ENCODE data around the gene CFAP100. TPM values are rescaled to one million over a fixed set of nuclear protein-coding genes. Genes with fewer than 3 reads are reported as not detected.

Gene CFAP100
- total RNA-seq: not detected

DNA sequence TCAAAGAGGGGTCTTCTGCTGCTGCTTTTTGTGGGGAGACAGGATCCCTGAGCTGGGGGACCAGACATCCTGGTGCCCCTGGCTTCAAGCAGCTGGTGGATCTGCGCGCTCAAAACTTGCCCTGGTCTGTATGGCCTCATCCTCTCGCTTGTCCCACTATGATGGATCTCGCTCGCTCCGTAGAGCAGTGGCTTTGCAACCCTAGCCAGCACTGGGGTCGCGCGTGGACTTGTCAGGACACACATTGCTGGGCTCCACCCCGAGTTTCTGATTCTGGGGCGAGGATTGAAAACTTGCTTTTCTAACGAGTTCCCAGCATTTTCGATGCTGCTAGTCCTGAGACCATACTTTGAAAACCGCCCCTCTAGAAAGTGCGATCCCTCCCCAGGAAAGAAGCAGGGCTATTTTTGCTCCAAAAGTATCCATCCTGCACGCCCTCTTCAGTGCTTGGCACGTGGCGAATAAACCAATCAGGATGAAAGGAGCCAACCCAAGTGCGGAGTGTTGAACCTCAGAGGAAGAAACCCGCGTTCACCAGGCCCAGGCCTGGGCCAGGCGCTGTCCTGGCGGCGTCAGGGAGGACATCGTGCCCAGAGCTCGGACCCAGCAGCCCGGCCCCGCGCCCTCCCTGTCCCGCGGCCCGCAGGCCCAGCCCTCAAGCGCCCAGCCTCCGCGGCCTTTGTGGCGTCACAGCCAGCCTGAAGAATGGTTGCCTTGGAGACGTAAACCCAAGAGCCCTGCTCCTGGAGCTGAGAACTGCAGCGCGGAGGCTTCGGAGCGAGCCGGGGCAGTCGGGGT is at the start of gene CFAP100:
TSS of gene CFAP100 (plus strand) at position 731 of the 798 bp plus-strand sequence. CDS start 1,092 bp downstream, outside the sequence.
- 35 to 75% methylated on average over 13 to 17 of the region's 43 CpGs for WGBS, 2 donors
- Histone ChIP-seq H3K27ac (no peak within 1 kb of the TSS), H3K9me3 (no peaks in the 10 kb centered on the region), H3K4me3 (peak within 1 kb of the TSS in 3 of 4 donors; percentile 4 to 49 (median 37)), H3K4me1 (peaks cover 2 to 23% (median 5%) of the 10 kb centered on the region in 3 donors), H3K36me3 (no peaks in the 10 kb centered on the region), H3K27me3 (peaks cover 0 to 47% (median 0%) of the 10 kb centered on the region in 4 donors)
- intact Hi-C loops (cut with DNase I): loop anchor here (10.0 kb wide), 1 partner anchor 140 kb away; no protein-coding TSS in a partner anchor
- TF ChIP-seq, protein P1, sequence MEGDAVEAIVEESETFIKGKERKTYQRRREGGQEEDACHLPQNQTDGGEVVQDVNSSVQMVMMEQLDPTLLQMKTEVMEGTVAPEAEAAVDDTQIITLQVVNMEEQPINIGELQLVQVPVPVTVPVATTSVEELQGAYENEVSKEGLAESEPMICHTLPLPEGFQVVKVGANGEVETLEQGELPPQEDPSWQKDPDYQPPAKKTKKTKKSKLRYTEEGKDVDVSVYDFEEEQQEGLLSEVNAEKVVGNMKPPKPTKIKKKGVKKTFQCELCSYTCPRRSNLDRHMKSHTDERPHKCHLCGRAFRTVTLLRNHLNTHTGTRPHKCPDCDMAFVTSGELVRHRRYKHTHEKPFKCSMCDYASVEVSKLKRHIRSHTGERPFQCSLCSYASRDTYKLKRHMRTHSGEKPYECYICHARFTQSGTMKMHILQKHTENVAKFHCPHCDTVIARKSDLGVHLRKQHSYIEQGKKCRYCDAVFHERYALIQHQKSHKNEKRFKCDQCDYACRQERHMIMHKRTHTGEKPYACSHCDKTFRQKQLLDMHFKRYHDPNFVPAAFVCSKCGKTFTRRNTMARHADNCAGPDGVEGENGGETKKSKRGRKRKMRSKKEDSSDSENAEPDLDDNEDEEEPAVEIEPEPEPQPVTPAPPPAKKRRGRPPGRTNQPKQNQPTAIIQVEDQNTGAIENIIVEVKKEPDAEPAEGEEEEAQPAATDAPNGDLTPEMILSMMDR (IDR thresholded peaks at IDR 0.05): no peak
- TF ChIP-seq POLR2A (IDR thresholded peaks at IDR 0.05): no peak
- DNase-seq: no peak

DNA sequence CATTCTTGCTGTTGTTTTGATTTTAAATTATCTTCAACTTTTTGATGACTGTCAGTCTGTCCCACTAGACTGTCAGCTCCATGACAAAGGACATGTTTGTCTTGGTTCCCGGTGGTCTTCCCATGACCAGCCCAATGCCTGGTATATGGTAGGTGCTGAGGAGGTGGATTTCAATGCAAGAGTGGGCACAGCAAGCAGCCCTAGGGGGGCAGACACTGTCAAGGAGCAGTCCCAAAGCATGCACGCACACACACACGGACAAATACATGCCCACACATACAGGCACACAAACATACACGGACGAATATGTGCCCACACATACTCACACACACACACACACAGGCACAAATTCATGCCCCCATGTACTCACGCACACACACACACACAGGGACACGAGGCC is 49.5 kb upstream of the CFAP100 start:
- WGBS, 2 donors: 72 to 89% methylated on average over 3 to 7 of the region's 7 CpGs
- Histone ChIP-seq H3K4me1 (peaks cover 0 to 20% (median 2%) of the 10 kb centered on the region in 3 donors), H3K27me3 (no peaks in the 10 kb centered on the region), H3K4me3 (no peak overlapping the region), H3K36me3 (peaks cover 0 to 54% (median 0%) of the 10 kb centered on the region in 3 donors), H3K9me3 (no peaks in the 10 kb centered on the region), H3K27ac (no peak overlapping the region)
- no peak for DNase-seq
- intact Hi-C loops (cut with DNase I): no loop called here
- TF ChIP-seq POLR2A (IDR thresholded peaks at IDR 0.05): no peak
- TF ChIP-seq, protein P1 (IDR thresholded peaks at IDR 0.05): no peak

DNA sequence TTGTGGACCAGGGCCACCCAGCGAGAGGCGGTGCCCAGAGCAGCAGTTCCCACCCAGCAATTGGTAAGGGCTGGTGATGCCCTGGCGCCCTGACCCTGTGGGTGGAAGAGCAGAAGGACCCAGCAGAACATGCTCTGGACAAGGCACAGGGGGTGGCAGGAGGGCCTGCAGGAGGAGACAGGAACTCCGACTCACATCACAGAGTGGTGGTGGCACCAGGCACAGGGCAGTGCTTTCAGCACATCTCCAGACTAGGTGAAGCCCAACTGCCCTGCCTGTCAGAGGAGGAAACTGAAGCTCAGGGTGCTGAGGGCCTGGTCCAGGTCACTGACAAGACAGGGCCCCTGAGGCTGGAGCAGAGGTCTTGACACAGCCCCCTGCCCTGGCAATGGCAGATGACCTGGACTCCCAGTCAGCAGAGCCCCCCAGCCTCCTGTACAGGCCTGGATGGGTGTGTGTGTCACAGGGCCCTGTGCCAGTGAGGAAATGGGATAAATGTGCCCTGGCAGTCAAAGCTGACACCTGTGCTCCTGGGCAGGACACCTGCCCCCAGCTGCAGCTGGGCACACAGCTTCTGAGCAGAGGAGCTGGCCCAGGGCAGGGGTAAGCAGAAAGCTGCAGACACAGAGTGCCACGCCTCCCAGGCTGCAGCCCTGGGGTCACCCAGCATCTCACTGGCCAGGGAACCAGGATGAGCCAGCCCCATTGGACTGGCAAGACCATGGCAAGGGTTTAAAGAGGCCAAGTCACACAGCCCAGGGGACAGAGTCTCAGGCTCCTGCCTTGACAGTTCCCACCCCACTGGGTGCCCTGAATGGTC is 48.9 kb upstream of the CFAP100 start:
- Histone ChIP-seq H3K27ac (no peak overlapping the region), H3K9me3 (no peaks in the 10 kb centered on the region), H3K36me3 (peaks cover 0 to 60% (median 0%) of the 10 kb centered on the region in 3 donors), H3K27me3 (no peaks in the 10 kb centered on the region), H3K4me3 (no peak overlapping the region), H3K4me1 (peaks cover 0 to 26% (median 0%) of the 10 kb centered on the region in 3 donors)
- WGBS, 2 donors: 90 to 100% methylated on average over 1 to 2 of the region's 5 CpGs
- no peak for DNase-seq
- no peak for TF ChIP-seq POLR2A (IDR thresholded peaks at IDR 0.05)
- TF ChIP-seq, protein P1 (IDR thresholded peaks at IDR 0.05): no peak
- intact Hi-C loops (cut with DNase I): no loop called here

DNA sequence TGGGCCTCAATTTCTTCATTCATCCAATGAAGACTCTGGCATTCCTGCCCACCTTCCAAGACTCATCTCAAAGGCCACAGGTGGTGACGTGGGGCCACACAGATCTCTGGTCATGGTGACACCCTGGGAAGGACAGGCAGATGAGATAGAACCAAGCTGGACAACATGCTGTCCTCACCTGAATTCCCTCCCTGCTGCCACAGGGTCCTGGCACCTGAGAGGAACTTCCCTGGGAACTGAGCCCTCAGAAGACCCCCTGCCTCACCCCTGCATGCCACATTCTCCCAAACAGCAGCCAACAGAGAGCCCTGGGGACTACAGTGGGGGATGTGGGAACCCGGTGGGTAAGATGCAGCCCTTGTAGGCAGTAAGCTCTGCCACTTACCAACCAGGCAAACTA is 48.2 kb upstream of the CFAP100 start:
- TF ChIP-seq, protein P1 (IDR thresholded peaks at IDR 0.05): no peak
- TF ChIP-seq POLR2A (IDR thresholded peaks at IDR 0.05): no peak
- no peak for DNase-seq
- Histone ChIP-seq H3K4me1 (peaks cover 0 to 32% (median 0%) of the 10 kb centered on the region in 3 donors), H3K36me3 (peaks cover 0 to 66% (median 6%) of the 10 kb centered on the region in 3 donors), H3K9me3 (no peaks in the 10 kb centered on the region), H3K27ac (peak overlapping the region in 1 of 4 donors; percentile 6), H3K4me3 (no peak overlapping the region), H3K27me3 (no peaks in the 10 kb centered on the region)
- WGBS, 2 donors: 50 to 63% methylated on average over 1 to 2 of the region's 2 CpGs
- intact Hi-C loops (cut with DNase I): no loop called here

All from esophagus squamous epithelium (tissue), 5 donors.